BE2C (cell line): ENCODE data around the gene PPIB. TPM values are rescaled to one million over a fixed set of nuclear protein-coding genes. Genes with fewer than 3 reads are reported as not detected.
A peak's percentile ranks its signal among the peaks of the same experiment; 100 is the strongest.

ENCODE experiments used
- DNase-seq: peaks from one replicate; pipeline ENCODE4 v3.0.0-alpha.2; 2020
- H3K27me3 ChIP-seq: fragments of 250-450 bp; sonication (Bioruptor Pico); 2 replicates; pipeline ENCODE4 v1.5.1; 2020; ENCODE audit warnings: mild to moderate bottlenecking
- H3K36me3 ChIP-seq: fragments of 250-450 bp; sonication (Bioruptor Pico); 2 replicates; pipeline ENCODE4 v1.5.1; 2020; ENCODE audit warnings: mild to moderate bottlenecking
- H3K4me1 ChIP-seq: fragments of 250-450 bp; sonication (Bioruptor Pico); 2 replicates; pipeline ENCODE4 v1.5.1; 2020
- H3K4me3 ChIP-seq: 2 replicates; pipeline ENCODE4 v1.5.1; 2011; ENCODE audit warnings: low read depth, low read length
- H3K9me3 ChIP-seq: fragments of 250-450 bp; sonication (Bioruptor Pico); 2 replicates; pipeline ENCODE4 v1.5.1; 2020
- polyA plus RNA-seq: library from polyadenylated mRNA; unstranded; fragments of >200 nt; gene quantifications from one replicate; pipeline ENCODE4 v1.2.1, GENCODE V29; 2012; ENCODE audit warnings: low read depth, missing spikeins; ENCODE audit not compliant: insufficient read length, insufficient read depth
- TF ChIP-seq, protein P1 (sequence below): IDR thresholded peaks from 2 replicates; pipeline ENCODE4 v1.5.1; 2012; ENCODE audit warnings: mild to moderate bottlenecking, low read depth, low read length

The PPIB gene
- 1,035 TPM for polyA plus RNA-seq

DNA sequence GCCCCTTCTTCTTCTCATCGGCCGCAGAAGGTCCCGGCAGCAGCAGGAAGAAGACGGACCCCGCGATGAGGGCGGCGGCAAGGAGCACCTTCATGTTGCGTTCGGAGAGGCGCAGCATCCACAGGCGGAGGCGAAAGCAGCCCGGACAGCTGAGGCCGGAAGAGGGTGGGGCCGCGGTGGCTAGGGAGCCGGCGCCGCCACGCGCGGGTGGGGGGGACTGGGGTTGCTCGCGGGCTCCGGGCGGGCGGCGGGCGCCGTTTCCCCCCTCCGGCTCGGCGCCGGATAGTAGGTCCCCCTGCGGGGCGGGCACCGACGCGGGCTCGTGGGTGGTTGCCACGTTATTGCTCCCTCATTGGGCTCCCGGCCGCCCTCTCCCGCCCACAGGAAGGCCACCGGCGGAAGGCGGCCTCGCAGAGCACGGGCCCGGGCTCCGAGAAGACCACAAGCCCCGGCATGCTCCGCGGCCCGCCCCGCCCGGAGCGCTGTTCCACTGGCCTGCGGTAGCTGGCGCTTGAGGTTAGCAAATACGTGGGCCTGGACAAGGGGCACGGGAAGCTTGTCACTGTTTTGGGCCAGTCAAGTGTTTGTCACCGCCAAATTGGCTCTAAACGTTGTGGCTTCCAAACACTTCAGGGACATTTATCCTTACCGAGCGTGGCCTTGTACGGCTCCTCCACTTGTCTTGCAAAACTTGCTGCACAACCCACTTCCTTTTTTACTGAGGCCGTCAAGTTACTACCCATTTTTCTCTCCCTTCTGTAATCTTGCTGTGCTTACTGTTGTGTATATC lies at the start of gene PPIB:
Gene PPIB (minus strand): TSS at position 154 of the 790 bp plus-strand sequence. CDS start 36 bp downstream, at position 118.
- Histone ChIP-seq H3K36me3 (peaks cover 40% of the 10 kb centered on the region), H3K4me3 (peak within 1 kb of the TSS; percentile 99), H3K9me3 (no peaks in the 10 kb centered on the region), H3K27me3 (no peaks in the 10 kb centered on the region), H3K4me1 (peaks cover 3% of the 10 kb centered on the region; the same call in 1 of the 2 replicates)
- DNase-seq = peak; percentile 99
- TF ChIP-seq, protein P1, sequence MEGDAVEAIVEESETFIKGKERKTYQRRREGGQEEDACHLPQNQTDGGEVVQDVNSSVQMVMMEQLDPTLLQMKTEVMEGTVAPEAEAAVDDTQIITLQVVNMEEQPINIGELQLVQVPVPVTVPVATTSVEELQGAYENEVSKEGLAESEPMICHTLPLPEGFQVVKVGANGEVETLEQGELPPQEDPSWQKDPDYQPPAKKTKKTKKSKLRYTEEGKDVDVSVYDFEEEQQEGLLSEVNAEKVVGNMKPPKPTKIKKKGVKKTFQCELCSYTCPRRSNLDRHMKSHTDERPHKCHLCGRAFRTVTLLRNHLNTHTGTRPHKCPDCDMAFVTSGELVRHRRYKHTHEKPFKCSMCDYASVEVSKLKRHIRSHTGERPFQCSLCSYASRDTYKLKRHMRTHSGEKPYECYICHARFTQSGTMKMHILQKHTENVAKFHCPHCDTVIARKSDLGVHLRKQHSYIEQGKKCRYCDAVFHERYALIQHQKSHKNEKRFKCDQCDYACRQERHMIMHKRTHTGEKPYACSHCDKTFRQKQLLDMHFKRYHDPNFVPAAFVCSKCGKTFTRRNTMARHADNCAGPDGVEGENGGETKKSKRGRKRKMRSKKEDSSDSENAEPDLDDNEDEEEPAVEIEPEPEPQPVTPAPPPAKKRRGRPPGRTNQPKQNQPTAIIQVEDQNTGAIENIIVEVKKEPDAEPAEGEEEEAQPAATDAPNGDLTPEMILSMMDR = peak; percentile 60

DNA sequence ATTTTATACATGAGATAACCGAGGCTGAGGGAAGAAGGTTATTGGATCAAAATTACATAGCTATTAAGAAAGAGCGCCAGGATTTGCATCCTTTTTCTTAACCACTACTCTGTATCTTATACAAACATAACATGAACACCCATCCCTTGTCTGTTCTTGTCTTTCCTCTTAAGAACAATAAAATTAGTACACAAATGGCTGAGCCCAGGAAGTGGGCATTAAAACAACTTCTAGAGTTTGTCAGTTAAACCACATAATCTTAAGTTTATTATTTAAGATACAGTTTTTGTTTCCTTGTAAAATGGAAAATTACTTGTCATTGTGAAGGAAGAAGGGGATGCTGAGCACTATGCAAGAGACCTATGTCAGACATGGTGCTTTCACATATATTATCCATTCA lies 48.9 kb upstream of the PPIB start:
- H3K4me3 ChIP-seq = no peak overlapping the region
- H3K36me3 ChIP-seq = peaks cover 5% of the 10 kb centered on the region; the same call in 1 of the 2 replicates
- H3K4me1 ChIP-seq = peaks cover 10% of the 10 kb centered on the region
- TF ChIP-seq, protein P1 = no peak
- H3K9me3 ChIP-seq = no peaks in the 10 kb centered on the region
- no peaks in the 10 kb centered on the region for H3K27me3 ChIP-seq
- no peak for DNase-seq

DNA sequence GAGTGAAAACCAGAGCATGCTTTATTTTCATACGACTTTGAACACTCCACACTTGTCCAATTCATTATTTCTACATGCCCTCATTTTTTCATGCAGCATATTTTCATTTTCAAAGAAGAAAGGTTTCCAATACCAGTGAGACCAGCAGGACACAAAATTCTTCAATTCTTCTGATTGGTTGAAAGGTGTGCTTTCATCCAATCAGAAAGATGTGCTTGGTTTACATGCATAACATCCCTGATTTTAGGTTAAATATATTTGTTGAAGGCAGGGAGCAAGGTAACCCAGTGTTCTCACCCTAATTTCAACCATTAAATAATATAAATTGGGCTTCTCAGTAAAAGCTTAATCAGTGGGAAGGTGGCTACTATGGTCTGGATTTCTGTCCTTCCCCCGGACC lies 47.5 kb upstream of the PPIB start:
- Histone ChIP-seq H3K9me3 (no peaks in the 10 kb centered on the region), H3K4me1 (peaks cover 9% of the 10 kb centered on the region), H3K36me3 (peaks cover 5% of the 10 kb centered on the region; the same call in 1 of the 2 replicates), H3K4me3 (no peak overlapping the region), H3K27me3 (no peaks in the 10 kb centered on the region)
- DNase-seq = no peak
- TF ChIP-seq, protein P1 = no peak

DNA sequence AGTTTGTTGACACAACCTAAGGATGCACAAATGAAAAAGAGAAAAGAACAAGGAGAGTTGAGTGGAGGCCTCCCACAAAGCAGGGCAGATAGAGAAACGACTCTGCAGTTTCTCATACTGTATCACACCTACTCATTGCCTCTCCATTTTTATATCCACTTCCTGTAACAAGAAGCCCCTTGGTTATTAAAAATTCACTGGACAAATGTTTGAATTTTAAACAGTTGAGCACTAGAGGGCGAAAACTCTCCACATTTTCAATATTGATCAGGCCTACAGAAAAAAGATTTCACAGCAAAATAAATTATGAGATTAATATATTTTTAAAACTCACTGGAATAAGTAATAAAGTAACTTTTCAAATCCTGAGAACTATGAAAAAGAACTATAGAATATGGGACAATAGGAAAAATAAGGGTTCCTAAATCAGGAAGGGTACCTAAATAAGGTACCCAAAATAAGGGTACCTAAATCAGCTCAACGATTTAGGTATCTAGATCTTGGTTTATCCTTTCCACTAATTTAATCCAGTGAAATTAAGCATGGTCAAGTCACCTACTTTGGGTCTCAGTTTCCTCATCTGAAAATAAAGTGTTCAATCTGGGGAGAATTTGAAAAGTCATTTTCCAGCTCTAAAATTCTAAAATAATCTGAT lies 47.0 kb upstream of the PPIB start:
- Histone ChIP-seq H3K27me3 (no peaks in the 10 kb centered on the region), H3K9me3 (no peaks in the 10 kb centered on the region), H3K36me3 (peaks cover 5% of the 10 kb centered on the region; the same call in 1 of the 2 replicates), H3K4me3 (no peak overlapping the region), H3K4me1 (peaks cover 11% of the 10 kb centered on the region)
- no peak for DNase-seq
- TF ChIP-seq, protein P1 = peak; percentile 55

DNA sequence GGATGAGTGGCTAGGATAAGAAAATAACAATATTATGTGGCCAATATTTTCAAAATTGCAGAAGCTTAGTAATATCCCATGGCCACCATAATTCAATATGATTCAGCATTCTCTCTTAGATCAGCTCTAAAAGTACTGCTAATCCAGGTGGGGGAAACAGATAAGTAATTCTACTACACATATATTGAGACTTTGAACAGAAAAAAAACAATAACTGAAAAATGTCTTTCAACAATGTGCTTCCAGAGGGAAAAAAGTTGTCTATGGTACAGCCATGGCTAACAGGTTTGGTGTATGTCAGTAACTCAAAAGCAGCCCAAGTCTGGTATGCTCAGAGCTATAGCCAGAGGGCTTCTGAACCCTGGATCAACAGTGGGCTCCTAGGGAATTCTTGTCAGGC lies 42.4 kb upstream of the PPIB start:
- no peak for DNase-seq
- no peaks in the 10 kb centered on the region for H3K9me3 ChIP-seq
- H3K4me3 ChIP-seq = no peak overlapping the region
- peaks cover 10% of the 10 kb centered on the region for H3K36me3 ChIP-seq
- no peaks in the 10 kb centered on the region for H3K27me3 ChIP-seq
- TF ChIP-seq, protein P1 = no peak
- H3K4me1 ChIP-seq = peaks cover 11% of the 10 kb centered on the region
